ENCODE results near the gene NLRP5. TPM values are rescaled to one million over a fixed set of nuclear protein-coding genes. Genes with fewer than 3 reads are reported as not detected.
A peak's percentile ranks its signal among the peaks of the same experiment; 100 is the strongest.

The NLRP5 gene
- total RNA-seq, 1 donor from 2014 or later, result not detected

DNA sequence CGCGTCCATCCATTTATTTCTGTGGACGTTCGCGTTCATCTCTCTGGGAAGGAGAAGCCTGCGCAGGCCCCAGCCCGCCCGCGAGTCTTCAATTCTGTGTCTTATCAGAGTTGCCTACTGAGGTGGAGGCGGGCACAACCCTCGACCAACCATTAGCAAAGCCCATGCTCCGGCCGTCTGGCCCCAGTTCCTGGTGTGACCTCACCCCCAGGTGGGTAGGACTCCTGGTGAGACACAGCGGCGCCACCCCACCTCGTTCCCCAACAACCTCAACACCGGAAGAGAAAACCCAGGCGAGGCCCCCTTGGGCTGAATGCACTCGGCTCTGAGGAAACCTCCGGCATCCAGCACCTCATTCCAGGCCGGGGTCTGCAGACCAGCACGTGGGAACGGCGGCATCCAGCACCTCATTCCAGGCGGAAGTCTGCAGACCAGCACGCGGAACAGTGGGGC is 119.8 kb downstream of the NLRP5 start:
- H3K27me3 ChIP-seq (ENCODE audit: low read depth), result no peaks in the 10 kb centered on the region
- peaks cover 70% of the 10 kb centered on the region for H3K4me1 ChIP-seq
- H3K36me3 ChIP-seq, result peaks cover 16% of the 10 kb centered on the region
- intact Hi-C loops (cut with micrococcal nuclease), result no loop called here
- no peak for TF ChIP-seq CTCF (IDR thresholded peaks at IDR 0.05; ENCODE audit: borderline replicate concordance)
- no peak overlapping the region for H3K4me3 ChIP-seq
- H3K9me3 ChIP-seq (replicated peaks), result no peaks in the 10 kb centered on the region
- no peak overlapping the region for H3K27ac ChIP-seq (replicated peaks)
- no peak for DNase-seq

DNA sequence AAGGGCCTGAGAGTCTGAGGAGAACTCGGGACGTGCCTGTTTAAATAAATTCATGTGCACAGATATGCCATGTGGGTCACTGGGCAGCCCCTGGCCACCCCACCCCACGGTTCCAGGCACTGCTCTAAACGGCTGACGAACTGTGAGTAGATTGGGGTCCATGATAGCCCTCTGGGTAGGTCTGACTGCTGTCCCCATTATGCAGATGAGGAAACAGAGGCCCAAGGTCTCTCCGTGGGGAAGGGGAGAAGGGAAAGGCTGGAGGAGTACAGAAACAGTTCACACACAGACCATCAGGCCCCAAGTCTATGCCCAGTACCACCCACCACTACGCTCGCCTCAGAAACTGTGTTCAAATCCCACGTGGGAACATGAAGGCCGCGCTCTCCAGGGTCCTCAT is 120.4 kb downstream of the NLRP5 start:
- no peak overlapping the region for H3K27ac ChIP-seq (replicated peaks)
- peaks cover 76% of the 10 kb centered on the region for H3K4me1 ChIP-seq
- TF ChIP-seq CTCF (IDR thresholded peaks at IDR 0.05; ENCODE audit: borderline replicate concordance), result no peak
- intact Hi-C loops (cut with micrococcal nuclease), result no loop called here
- H3K9me3 ChIP-seq (replicated peaks), result no peaks in the 10 kb centered on the region
- H3K36me3 ChIP-seq, result peaks cover 10% of the 10 kb centered on the region
- DNase-seq, result no peak
- H3K27me3 ChIP-seq (ENCODE audit: low read depth), result no peaks in the 10 kb centered on the region
- no peak overlapping the region for H3K4me3 ChIP-seq

GRCh38 chr19:56107626-56108351 is 121.2 kb downstream of the NLRP5 start:
- H3K36me3 ChIP-seq, result peaks cover 2% of the 10 kb centered on the region
- no peaks in the 10 kb centered on the region for H3K9me3 ChIP-seq (replicated peaks)
- peak overlapping the region; percentile 43 for H3K4me3 ChIP-seq
- peak overlapping the region; percentile 33 for H3K27ac ChIP-seq (replicated peaks)
- H3K4me1 ChIP-seq, result peaks cover 84% of the 10 kb centered on the region
- no peak for TF ChIP-seq CTCF (IDR thresholded peaks at IDR 0.05; ENCODE audit: borderline replicate concordance)
- intact Hi-C loops (cut with micrococcal nuclease), result no loop called here
- no peak for DNase-seq
- H3K27me3 ChIP-seq (ENCODE audit: low read depth), result no peaks in the 10 kb centered on the region

DNA sequence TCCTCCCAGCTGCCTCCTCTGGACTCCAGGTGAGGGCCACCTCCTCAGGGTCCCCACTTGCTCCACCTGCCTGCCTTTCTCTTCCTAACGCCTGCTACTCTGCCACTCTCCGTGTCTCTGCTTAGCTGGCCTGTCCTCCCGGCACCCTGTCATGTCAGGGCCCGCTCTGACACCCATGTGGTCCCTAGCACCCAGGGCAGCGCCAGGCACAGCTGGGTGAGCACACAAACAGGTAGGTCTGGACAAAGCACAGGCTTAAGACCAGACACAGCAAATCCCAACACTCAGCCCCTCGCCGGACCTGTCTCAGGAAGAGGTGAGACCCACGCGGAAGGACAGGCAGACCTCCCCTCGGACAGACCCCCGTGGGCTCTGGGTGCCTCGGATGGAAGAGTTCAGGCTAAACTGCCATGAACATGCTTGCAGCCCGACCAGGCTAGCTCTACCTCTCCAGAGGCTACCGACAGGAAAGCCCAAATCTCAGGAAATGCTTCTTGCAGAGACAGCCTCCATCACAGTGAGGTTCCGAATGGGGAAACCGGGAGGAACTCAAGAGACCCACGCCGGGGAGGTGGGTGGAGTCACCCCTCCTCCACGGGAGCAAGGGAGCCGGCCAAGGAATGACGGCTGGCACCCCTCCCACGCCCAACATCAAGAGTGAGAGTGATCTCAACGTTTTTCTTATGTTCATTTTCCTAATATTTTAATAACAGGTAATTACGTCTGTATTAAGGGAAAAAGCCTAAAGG is 122.0 kb downstream of the NLRP5 start:
- TF ChIP-seq CTCF (IDR thresholded peaks at IDR 0.05; ENCODE audit: borderline replicate concordance), result no peak
- H3K27me3 ChIP-seq (ENCODE audit: low read depth), result no peaks in the 10 kb centered on the region
- intact Hi-C loops (cut with micrococcal nuclease), result no loop called here
- peak overlapping the region; percentile 43 for H3K27ac ChIP-seq (replicated peaks)
- no peaks in the 10 kb centered on the region for H3K36me3 ChIP-seq
- H3K4me1 ChIP-seq, result peaks cover 92% of the 10 kb centered on the region
- H3K9me3 ChIP-seq (replicated peaks), result no peaks in the 10 kb centered on the region
- DNase-seq, result peak; percentile 60
- peak overlapping the region; percentile 43 for H3K4me3 ChIP-seq

GRCh38 chr19:56109226-56109625 is 122.7 kb downstream of the NLRP5 start:
- Histone ChIP-seq H3K9me3 (replicated peaks) (no peaks in the 10 kb centered on the region), H3K4me1 (peaks cover 98% of the 10 kb centered on the region), H3K27me3 (ENCODE audit: low read depth) (no peaks in the 10 kb centered on the region), H3K4me3 (peak overlapping the region; percentile 43), H3K36me3 (no peaks in the 10 kb centered on the region), H3K27ac (replicated peaks) (peak overlapping the region; percentile 43)
- intact Hi-C loops (cut with micrococcal nuclease), result no loop called here
- TF ChIP-seq CTCF (IDR thresholded peaks at IDR 0.05; ENCODE audit: borderline replicate concordance), result no peak
- no peak for DNase-seq
